Measurements from ENCODE around the gene NDUFV2. TPM values are rescaled to one million over a fixed set of nuclear protein-coding genes. Genes with fewer than 3 reads are reported as not detected.

The NDUFV2 gene
- total and polyA plus RNA-seq, 2 of the 8 experiments (the other 6 are each of a cell fraction or from before 2014, with no cell fraction given), result 90.8 to 191 TPM

DNA sequence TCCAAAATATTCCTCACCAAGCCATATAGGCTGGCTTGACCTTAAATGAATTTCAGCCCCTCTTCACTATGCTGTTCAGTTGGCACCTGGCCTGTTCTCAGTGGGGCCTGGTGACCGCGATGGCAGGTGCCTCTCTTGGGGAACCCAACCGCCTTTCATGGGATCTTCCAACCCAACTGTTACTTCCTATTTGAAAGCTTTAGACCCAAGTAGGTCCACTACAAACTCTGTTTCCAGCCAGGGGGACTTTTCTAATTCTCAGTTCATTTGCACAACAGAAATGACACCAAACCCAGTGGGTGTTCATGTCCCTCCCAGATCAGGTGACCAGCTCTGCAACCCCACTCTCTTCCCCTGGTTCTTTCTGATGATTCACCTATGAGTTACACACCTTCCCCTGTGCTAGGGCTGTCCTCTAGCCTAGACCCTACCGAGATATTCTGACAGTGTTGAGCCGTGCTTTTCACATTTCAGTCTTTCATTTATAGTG is 35.6 kb upstream of the NDUFV2 start (continued):
- TF ChIP-seq POU5F1 (IDR thresholded peaks at IDR 0.05; ENCODE audit: low read depth, low read length) (no peak), RXRA (IDR thresholded peaks at IDR 0.05; ENCODE audit: insufficient read depth, low read depth, low read length) (no peak), SAP30 (IDR thresholded peaks at IDR 0.05; ENCODE audit: insufficient read depth, insufficient replicate concordance, low read length) (no peak), SIX5 (IDR thresholded peaks at IDR 0.05; ENCODE audit: low read depth, low read length) (no peak)
